ENCODE measurements around the gene CCDC71.

Gene CCDC71

DNA sequence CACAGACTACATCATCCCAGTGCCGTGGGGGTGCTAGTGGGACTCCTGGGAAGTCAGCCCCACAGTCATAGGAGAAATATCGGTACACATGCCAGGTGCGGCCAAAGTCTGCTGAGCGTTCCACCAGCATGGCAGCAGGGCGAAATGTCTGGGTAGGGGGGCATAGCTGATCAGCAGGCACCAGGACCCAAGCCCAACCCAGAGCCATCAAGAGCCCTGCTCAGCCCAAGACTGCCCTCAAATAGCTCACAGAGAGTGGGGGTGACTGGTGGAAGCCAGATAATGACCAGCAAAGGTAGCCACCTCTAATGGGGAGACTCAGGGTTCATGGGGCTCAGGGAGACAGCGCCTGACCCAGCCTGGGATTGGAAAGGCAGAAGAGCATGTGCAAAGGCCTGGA lies 34.6 kb downstream of the CCDC71 start:
- no peak for DNase-seq (ENCODE audit: low spot score)

- no peak for DNase-seq (ENCODE audit: low spot score)
Measured at GRCh38 chr3:49131040-49131439, 35.1 kb downstream of the CCDC71 start.

- no peak for DNase-seq (ENCODE audit: low spot score)
Measured at GRCh38 chr3:49124991-49125670, 41.0 kb downstream of the CCDC71 start.

DNA sequence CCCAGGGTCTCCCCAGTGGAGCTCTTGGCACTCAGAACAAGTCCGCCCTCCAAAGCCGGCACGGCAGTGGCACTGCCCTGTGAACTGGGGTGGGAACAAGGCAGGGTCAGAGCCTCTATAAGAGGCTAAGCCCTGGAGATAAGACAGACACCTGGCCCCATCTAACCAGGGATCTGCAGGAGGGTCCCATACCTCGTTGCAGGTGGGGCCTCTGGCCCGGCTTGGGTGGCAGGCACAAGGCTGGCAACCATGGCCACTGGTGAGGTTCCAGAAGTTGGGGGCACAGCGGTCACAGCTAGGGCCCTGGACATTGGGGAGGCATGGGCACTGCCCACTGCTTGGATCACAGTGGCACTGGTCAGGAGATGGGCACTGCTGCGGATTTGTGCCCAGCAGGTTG lies 41.9 kb downstream of the CCDC71 start:
- no peak for DNase-seq (ENCODE audit: low spot score)

GRCh38 chr3:49123687-49124086 lies 42.4 kb downstream of the CCDC71 start:
- no peak for DNase-seq (ENCODE audit: low spot score)

DNA sequence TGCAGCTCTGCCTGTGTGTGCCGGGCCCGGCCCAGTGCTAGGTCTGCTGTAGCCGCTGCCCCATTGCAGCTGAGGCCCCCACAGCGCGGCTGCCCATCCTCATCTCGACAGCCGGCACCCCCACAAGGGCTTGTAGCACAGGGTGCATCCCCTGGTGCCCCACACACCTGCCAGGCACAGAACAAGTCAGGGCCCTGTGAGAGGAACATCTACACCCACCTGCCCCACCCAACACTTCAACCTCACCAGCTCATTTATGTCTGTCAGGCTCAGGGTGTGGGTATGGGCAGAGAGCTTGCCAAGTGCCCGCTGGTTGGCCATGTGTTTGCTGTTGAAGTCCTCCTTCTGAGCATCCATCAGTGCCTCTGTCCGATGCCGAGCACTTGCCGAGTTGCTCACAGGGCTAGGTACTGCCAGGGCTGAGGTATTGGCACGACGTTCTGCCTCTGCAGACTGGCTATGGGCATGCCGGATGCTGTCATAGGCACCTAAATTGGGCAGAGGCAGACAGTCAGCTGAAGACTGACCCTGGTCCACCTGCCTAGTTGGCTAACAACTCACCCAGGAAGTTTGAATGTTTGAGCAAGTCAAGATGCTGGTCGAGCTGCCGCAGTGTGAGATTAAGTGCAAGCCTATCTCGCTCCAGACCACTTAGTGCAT lies 43.1 kb downstream of the CCDC71 start:
- no peak for DNase-seq (ENCODE audit: low spot score)

DNA sequence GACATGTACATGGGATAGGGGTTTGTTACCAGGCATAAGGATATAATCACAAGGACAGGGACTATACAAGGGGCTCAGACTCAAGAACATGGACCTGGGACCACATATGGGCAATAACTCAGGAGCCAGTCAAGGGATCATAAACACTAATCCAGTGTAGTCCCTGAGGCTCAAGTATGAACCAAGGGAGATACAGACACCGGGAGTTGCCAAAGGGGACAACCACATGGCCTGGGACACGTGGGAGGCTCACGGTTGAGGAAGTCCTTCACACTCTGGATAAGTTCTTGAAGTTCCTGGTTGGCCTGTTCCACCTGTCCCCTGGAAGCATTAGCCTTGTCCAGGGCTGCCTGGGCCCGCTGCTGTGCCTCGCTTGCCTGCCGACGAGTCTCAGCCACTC lies 43.7 kb downstream of the CCDC71 start:
- no peak for DNase-seq (ENCODE audit: low spot score)

GRCh38 chr3:49122022-49122421 lies 44.1 kb downstream of the CCDC71 start:
- DNase-seq (ENCODE audit: low spot score) = no peak

- no peak for DNase-seq (ENCODE audit: low spot score)
Measured at GRCh38 chr3:49121132-49121736, 44.9 kb downstream of the CCDC71 start.

GRCh38 chr3:49120438-49121131 lies 45.5 kb downstream of the CCDC71 start, which contains the start of gene USP19:
TSS of gene USP19 (minus strand) at chr3:49120823. CDS start at chr3:49119145, 1,678 bp downstream.
- DNase-seq (ENCODE audit: low spot score) = peak; percentile 97

GRCh38 chr3:49120096-49120437 lies 46.1 kb downstream of the CCDC71 start:
- peak; percentile 16 for DNase-seq (ENCODE audit: low spot score)

GRCh38 chr3:49119439-49119838 lies 46.7 kb downstream of the CCDC71 start:
- no peak for DNase-seq (ENCODE audit: low spot score)

DNA sequence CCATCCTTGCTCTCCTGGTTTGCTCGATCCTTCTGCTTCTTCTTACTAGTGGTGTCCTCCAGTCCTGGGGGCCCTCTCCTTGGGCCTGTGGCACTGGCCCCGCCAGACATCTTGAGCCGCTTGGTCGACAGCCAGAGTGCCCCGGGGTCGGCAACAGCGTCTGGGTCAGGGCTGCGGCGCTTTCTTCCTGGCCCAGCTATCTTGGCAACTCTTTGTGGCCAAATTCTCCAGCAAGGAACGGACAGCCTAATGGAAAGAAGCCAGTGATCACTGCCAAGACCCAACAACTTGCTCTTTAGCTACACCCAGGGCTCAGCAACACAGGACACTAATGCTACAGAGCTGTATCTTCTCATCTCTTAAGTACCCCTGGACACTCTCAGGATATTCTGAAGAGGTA lies 47.1 kb downstream of the CCDC71 start:
- no peak for DNase-seq (ENCODE audit: low spot score)

All from COLO829 (cell line).